ENCODE measurements around the gene GALP.

GRCh38 chr19:56144831-56145230 is 31.0 kb upstream of the GALP start:
- TF ChIP-seq, protein P1, sequence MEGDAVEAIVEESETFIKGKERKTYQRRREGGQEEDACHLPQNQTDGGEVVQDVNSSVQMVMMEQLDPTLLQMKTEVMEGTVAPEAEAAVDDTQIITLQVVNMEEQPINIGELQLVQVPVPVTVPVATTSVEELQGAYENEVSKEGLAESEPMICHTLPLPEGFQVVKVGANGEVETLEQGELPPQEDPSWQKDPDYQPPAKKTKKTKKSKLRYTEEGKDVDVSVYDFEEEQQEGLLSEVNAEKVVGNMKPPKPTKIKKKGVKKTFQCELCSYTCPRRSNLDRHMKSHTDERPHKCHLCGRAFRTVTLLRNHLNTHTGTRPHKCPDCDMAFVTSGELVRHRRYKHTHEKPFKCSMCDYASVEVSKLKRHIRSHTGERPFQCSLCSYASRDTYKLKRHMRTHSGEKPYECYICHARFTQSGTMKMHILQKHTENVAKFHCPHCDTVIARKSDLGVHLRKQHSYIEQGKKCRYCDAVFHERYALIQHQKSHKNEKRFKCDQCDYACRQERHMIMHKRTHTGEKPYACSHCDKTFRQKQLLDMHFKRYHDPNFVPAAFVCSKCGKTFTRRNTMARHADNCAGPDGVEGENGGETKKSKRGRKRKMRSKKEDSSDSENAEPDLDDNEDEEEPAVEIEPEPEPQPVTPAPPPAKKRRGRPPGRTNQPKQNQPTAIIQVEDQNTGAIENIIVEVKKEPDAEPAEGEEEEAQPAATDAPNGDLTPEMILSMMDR (IDR thresholded peaks at IDR 0.05) = no peak
- no peak for TF ChIP-seq POLR2A (IDR thresholded peaks at IDR 0.05)

Data from esophagus squamous epithelium (tissue), 4 donors.